Camera-type eye (tissue), 1 donor: ENCODE results near the gene HDDC3. TPM values are rescaled to one million over a fixed set of nuclear protein-coding genes. Genes with fewer than 3 reads are reported as not detected.

Source experiments
- total RNA-seq: library from RNA; depleted of rRNA; stranded (reverse); fragments of >200 nt; gene quantifications from one replicate; pipeline ENCODE4 v1.2.3, GENCODE V29; 2014

HDDC3 gene
- total RNA-seq: 13.9 TPM

GRCh38 chr15:90931828-90932659, at the start of gene HDDC3:
Gene HDDC3, minus strand, starts transcription at chr15:90932549. Its CDS starts 9 bp downstream, at chr15:90932540.

GRCh38 chr15:90954712-90955623, 22.6 kb upstream of the HDDC3 start, which contains the start of gene RCCD1:
Gene RCCD1, plus strand, starts transcription at chr15:90954884. Its CDS starts 1,851 bp downstream, at chr15:90956735.

GRCh38 chr15:90934949-90935751, 2.8 kb upstream of the HDDC3 start, which contains the start of gene UNC45A:
Gene UNC45A, plus strand, starts transcription at chr15:90935285. Its CDS starts 40 bp downstream, at chr15:90935325.

GRCh38 chr15:90902840-90903732, 29.3 kb downstream of the HDDC3 start, which contains the start of gene MAN2A2:
Gene MAN2A2, plus strand, starts transcription at chr15:90903302. Its CDS starts 906 bp downstream, at chr15:90904208.

GRCh38 chr15:90883976-90884718, 48.2 kb downstream of the HDDC3 start, which contains the start of gene FES:
Gene FES, plus strand, starts transcription at chr15:90884504. Its CDS starts 542 bp downstream, at chr15:90885046.

Other genes with a start within 250 kb of the HDDC3 start
- 5.5 TPM for gene BLM, start 215.2 kb downstream of the HDDC3 start, total RNA-seq
- gene FURIN, start 64.0 kb downstream of the HDDC3 start, total RNA-seq: 30.1 TPM
- gene FES, start 48.0 kb downstream of the HDDC3 start, total RNA-seq: 35.7 TPM
- gene MAN2A2, start 29.2 kb downstream of the HDDC3 start, total RNA-seq: 48.2 TPM
- 59.3 TPM for gene UNC45A, start 2.7 kb upstream of the HDDC3 start, total RNA-seq
- 20.5 TPM for gene RCCD1, start 22.3 kb upstream of the HDDC3 start, total RNA-seq
- 63.7 TPM for gene PRC1, start 62.0 kb upstream of the HDDC3 start, total RNA-seq
- gene VPS33B, start 90.0 kb upstream of the HDDC3 start, total RNA-seq: 10.7 TPM
- 112 TPM for gene SV2B, start 167.7 kb upstream of the HDDC3 start, total RNA-seq